ENCODE data around the gene OR2C3.

GRCh38 chr1:247531937-247532336 lies 4.3 kb downstream of the OR2C3 start:
- TF ChIP-seq CTCF (IDR thresholded peaks at IDR 0.05 in 2 of 3, conservative IDR thresholded peaks at IDR 0.05 in 1 of 3; ENCODE audit: borderline replicate concordance in 1 of 3, insufficient read depth in 1 of 3, low read depth in 2 of 3, low read length in 2 of 3) (peak in 2 of 3 experiments; percentile 41 to 43; a peak in 4 of 6 replicates), REST (IDR thresholded peaks at IDR 0.05; ENCODE audit: low read depth) (no peak), CBX3 (IDR thresholded peaks at IDR 0.05; ENCODE audit: low read depth) (no peak), POLR2A (IDR thresholded peaks at IDR 0.05; ENCODE audit: borderline replicate concordance, extremely low read depth, insufficient read depth, insufficient read length) (no peak), EZH2 (IDR thresholded peaks at IDR 0.05) (no peak), MAX (IDR thresholded peaks at IDR 0.05) (no peak), POLR2AphosphoS5 (IDR thresholded peaks at IDR 0.05; ENCODE audit: low read depth, low read length) (no peak), TCF7L2 (IDR thresholded peaks at IDR 0.05; ENCODE audit: borderline replicate concordance, extremely low read depth, insufficient read depth, insufficient read length) (no peak), EZH2phosphoT487 (IDR thresholded peaks at IDR 0.05; ENCODE audit: borderline replicate concordance) (no peak), JUND (IDR thresholded peaks at IDR 0.05) (no peak), CEBPB (IDR thresholded peaks at IDR 0.05; ENCODE audit: low read depth) (no peak), SRF (IDR thresholded peaks at IDR 0.05; ENCODE audit: low read depth) (no peak)

Data from HCT116 (cell line).